GM21528 (cell line): ENCODE results near the gene STAT5A.
"Not testable (repeated sequence)": the region's sequence is repeated elsewhere in the genome, so short reads cannot be mapped to it uniquely, and the experiment has no call there.

Experiments
- ATAC-seq: cut with Tn5 transposase; IDR thresholded peaks from one replicate; pipeline ENCODE4 v1.9.1; 2021; ENCODE audit warnings: mild to moderate bottlenecking, moderate library complexity; ENCODE audit not compliant: unreplicated experiment, low FRiP score

The STAT5A gene

DNA sequence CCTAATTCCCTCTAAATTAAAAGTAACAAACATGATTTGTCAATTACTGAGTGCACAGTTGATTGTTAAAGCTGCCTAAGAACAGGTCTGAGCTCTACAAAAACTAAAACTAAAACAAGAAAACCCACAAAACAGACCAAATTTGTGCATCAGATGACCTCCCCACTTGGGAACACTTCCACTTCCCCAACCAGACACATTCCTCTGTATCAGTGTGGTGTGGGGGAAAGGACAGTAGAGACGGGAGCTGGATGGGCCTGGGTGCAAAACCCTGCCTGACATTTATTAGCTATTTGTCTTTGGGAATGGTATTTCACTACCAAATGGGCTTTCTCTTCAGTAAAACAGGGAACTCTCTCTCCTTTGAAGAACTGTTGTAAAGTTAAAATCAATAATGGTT lies 70.1 kb downstream of the STAT5A start:
- no peak for ATAC-seq

DNA sequence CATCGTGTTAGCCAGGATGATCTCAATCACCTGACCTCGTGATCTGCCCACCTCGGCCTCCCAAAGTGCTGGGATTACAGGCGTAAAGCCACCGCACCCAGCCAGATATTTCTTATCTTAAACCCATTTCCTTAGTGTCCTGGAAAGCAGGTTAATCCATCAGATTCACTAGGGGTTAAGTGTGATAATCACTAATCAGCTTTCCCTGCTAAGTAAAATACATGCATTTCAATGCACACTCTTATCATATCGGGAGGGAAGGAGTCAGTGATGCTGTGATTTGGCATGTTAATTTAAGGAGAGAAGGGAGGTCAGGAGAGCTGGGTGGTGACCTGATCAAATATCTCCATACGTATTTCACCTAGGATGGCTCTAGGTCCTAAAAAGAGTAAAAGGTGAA lies 70.8 kb downstream of the STAT5A start:
- no peak for ATAC-seq

DNA sequence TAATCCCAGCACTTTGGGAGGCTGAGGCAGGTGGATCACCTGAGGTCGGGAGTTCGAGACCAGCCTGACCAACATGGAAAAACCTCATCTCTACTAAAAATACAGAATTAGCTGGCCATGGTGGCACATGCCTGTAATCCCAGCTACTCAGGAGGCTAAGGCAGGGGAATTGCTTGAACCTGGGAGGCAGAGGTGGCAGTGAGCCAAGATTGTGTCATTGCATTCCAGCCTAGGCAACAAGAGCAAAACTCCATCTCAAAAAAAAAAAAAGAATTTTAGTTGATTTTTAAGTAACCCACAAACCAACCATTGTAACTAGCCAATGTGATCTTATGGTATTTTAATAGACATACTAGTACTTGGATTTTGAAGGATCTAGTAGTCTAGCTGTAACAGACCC lies 72.1 kb downstream of the STAT5A start:
- not testable (repeated sequence) for ATAC-seq
